IPS-18a (cell line): ENCODE measurements around the gene DLL3.

ENCODE experiments used
- H3K27ac ChIP-seq: one replicate; pipeline ENCODE4 v1.5.1; 2013; ENCODE audit warnings: low read length
- H3K27me3 ChIP-seq: one replicate; pipeline ENCODE4 v1.6.1; 2013; ENCODE audit warnings: mild to moderate bottlenecking, low read length; ENCODE audit not compliant: control insufficient read depth, insufficient read depth
- H3K36me3 ChIP-seq: one replicate; pipeline ENCODE4 v1.6.1; 2013; ENCODE audit warnings: low read depth, low read length; ENCODE audit not compliant: control insufficient read depth
- H3K4me1 ChIP-seq: one replicate; pipeline ENCODE4 v1.6.1; 2013; ENCODE audit warnings: low read depth, low read length; ENCODE audit not compliant: control insufficient read depth
- H3K4me3 ChIP-seq: one replicate; pipeline ENCODE4 v1.5.1; 2013; ENCODE audit warnings: low read length
- H3K9ac ChIP-seq: one replicate; pipeline ENCODE4 v1.6.1; 2013; ENCODE audit warnings: mild to moderate bottlenecking, low read length, moderate library complexity
- H3K9me3 ChIP-seq: one replicate; pipeline ENCODE4 v1.6.1; 2013; ENCODE audit warnings: low read depth, low read length; ENCODE audit not compliant: control insufficient read depth

DLL3 gene

GRCh38 chr19:39506944-39507714 is 8.4 kb downstream of the DLL3 start:
- Histone ChIP-seq H3K27ac (no peak overlapping the region), H3K4me3 (peak overlapping the region; percentile 38), H3K9ac (no peak overlapping the region), H3K27me3 (peaks cover 72% of the 10 kb centered on the region), H3K4me1 (no peaks in the 10 kb centered on the region), H3K9me3 (no peaks in the 10 kb centered on the region), H3K36me3 (no peaks in the 10 kb centered on the region)

GRCh38 chr19:39507715-39508364 is 9.1 kb downstream of the DLL3 start:
- H3K9ac ChIP-seq, result no peak overlapping the region
- peak overlapping the region; percentile 38 for H3K4me3 ChIP-seq
- no peak overlapping the region for H3K27ac ChIP-seq
- no peaks in the 10 kb centered on the region for H3K4me1 ChIP-seq
- peaks cover 73% of the 10 kb centered on the region for H3K27me3 ChIP-seq
- H3K9me3 ChIP-seq, result no peaks in the 10 kb centered on the region
- H3K36me3 ChIP-seq, result no peaks in the 10 kb centered on the region

GRCh38 chr19:39508629-39509028 is 9.9 kb downstream of the DLL3 start:
- Histone ChIP-seq H3K36me3 (no peaks in the 10 kb centered on the region), H3K4me1 (no peaks in the 10 kb centered on the region), H3K9ac (no peak overlapping the region), H3K27ac (no peak overlapping the region), H3K9me3 (no peaks in the 10 kb centered on the region), H3K27me3 (peaks cover 73% of the 10 kb centered on the region), H3K4me3 (no peak overlapping the region)

GRCh38 chr19:39509233-39509632 is 10.5 kb downstream of the DLL3 start:
- no peak overlapping the region for H3K27ac ChIP-seq
- peaks cover 73% of the 10 kb centered on the region for H3K27me3 ChIP-seq
- no peaks in the 10 kb centered on the region for H3K36me3 ChIP-seq
- no peak overlapping the region for H3K4me3 ChIP-seq
- no peak overlapping the region for H3K9ac ChIP-seq
- H3K9me3 ChIP-seq, result no peaks in the 10 kb centered on the region
- no peaks in the 10 kb centered on the region for H3K4me1 ChIP-seq

- Histone ChIP-seq H3K36me3 (no peaks in the 10 kb centered on the region), H3K4me3 (no peak overlapping the region), H3K4me1 (peaks cover 3% of the 10 kb centered on the region), H3K27me3 (peaks cover 58% of the 10 kb centered on the region), H3K27ac (no peak overlapping the region), H3K9me3 (no peaks in the 10 kb centered on the region), H3K9ac (no peak overlapping the region)
These were observed 14.2 kb downstream of the DLL3 start for GRCh38 chr19:39512988-39513387.

- peak within 1 kb of the TSS; percentile 53 for H3K27ac ChIP-seq
- peak within 1 kb of the TSS; percentile 78 for H3K9ac ChIP-seq
- H3K4me3 ChIP-seq, result peak within 1 kb of the TSS; percentile 90
These were observed 16.2 kb downstream of the DLL3 start, which contains the start of gene SELENOV for GRCh38 chr19:39514840-39515550. SELENOV (plus strand) TSS chr19:39515139; CDS start chr19:39515213, 74 bp downstream.

GRCh38 chr19:39515551-39516191 is 16.9 kb downstream of the DLL3 start:
- Histone ChIP-seq H3K4me1 (peaks cover 3% of the 10 kb centered on the region), H3K9ac (peak overlapping the region; percentile 78), H3K4me3 (peak overlapping the region; percentile 90), H3K27me3 (peaks cover 42% of the 10 kb centered on the region), H3K9me3 (no peaks in the 10 kb centered on the region), H3K27ac (peak overlapping the region; percentile 53), H3K36me3 (peaks cover 3% of the 10 kb centered on the region)

More at GRCh38 chr19:39514840-39515550, 16.2 kb downstream of the DLL3 start, which contains the start of gene SELENOV:
- Histone ChIP-seq H3K9me3 (no peaks in the 10 kb centered on the region), H3K36me3 (no peaks in the 10 kb centered on the region), H3K4me1 (peaks cover 3% of the 10 kb centered on the region), H3K27me3 (peaks cover 42% of the 10 kb centered on the region)

GRCh38 chr19:39516270-39516669 is 17.5 kb downstream of the DLL3 start:
- Histone ChIP-seq H3K4me3 (peak overlapping the region; percentile 90), H3K9me3 (no peaks in the 10 kb centered on the region), H3K4me1 (peaks cover 3% of the 10 kb centered on the region), H3K27ac (no peak overlapping the region), H3K36me3 (peaks cover 3% of the 10 kb centered on the region), H3K27me3 (peaks cover 42% of the 10 kb centered on the region), H3K9ac (peak overlapping the region; percentile 78)

- H3K9ac ChIP-seq, result no peak overlapping the region
- H3K36me3 ChIP-seq, result peaks cover 3% of the 10 kb centered on the region
- peaks cover 40% of the 10 kb centered on the region for H3K27me3 ChIP-seq
- no peak overlapping the region for H3K4me3 ChIP-seq
- no peaks in the 10 kb centered on the region for H3K9me3 ChIP-seq
- no peak overlapping the region for H3K27ac ChIP-seq
- H3K4me1 ChIP-seq, result peaks cover 3% of the 10 kb centered on the region
These were observed 18.7 kb downstream of the DLL3 start for GRCh38 chr19:39517432-39517831.

GRCh38 chr19:39518458-39518857 is 19.7 kb downstream of the DLL3 start:
- H3K36me3 ChIP-seq, result peaks cover 3% of the 10 kb centered on the region
- peaks cover 3% of the 10 kb centered on the region for H3K4me1 ChIP-seq
- H3K27ac ChIP-seq, result no peak overlapping the region
- peak overlapping the region; percentile 19 for H3K4me3 ChIP-seq
- no peak overlapping the region for H3K9ac ChIP-seq
- no peaks in the 10 kb centered on the region for H3K9me3 ChIP-seq
- H3K27me3 ChIP-seq, result peaks cover 30% of the 10 kb centered on the region

- peaks cover 3% of the 10 kb centered on the region for H3K36me3 ChIP-seq
- H3K4me3 ChIP-seq, result peak overlapping the region; percentile 19
- H3K27me3 ChIP-seq, result peaks cover 25% of the 10 kb centered on the region
- H3K27ac ChIP-seq, result no peak overlapping the region
- H3K4me1 ChIP-seq, result peaks cover 3% of the 10 kb centered on the region
- no peaks in the 10 kb centered on the region for H3K9me3 ChIP-seq
- no peak overlapping the region for H3K9ac ChIP-seq
These were observed 20.2 kb downstream of the DLL3 start for GRCh38 chr19:39518975-39519374.
